ENCODE measurements around the gene AEBP2. TPM values are rescaled to one million over a fixed set of nuclear protein-coding genes. Genes with fewer than 3 reads are reported as not detected.
"Not testable (repeated sequence)": the region's sequence is repeated elsewhere in the genome, so short reads cannot be mapped to it uniquely, and the experiment has no call there.

AEBP2 gene
- total RNA-seq, 1 donor from 2014 or later = 64.9 TPM

DNA sequence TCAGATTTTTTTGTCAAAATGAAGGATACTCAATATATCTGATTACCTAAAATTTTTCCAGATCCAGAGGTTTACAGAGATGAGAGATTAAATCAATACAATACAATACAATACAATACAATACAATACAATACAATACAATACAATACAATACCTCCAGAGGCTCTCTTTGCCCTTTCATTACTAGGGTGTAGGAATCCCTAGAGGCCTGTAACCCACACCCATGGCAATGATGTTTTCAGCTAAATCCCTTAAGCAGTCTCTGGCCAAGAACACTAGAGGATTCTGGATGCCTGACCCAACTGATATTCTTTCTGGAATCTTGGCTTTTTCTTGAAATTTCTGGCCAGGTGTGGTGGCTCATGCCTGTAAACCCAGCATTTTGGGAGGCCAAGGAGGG, 23.7 kb upstream of the AEBP2 start:
- H3K4me3 Mint-ChIP-seq (ENCODE audit: low read depth) = no peak overlapping the region
- peaks cover 10% of the 10 kb centered on the region for H3K9me3 Mint-ChIP-seq (ENCODE audit: low read depth)
- peaks cover 11% of the 10 kb centered on the region for H3K27me3 Mint-ChIP-seq
- peaks cover 3% of the 10 kb centered on the region for H3K36me3 Mint-ChIP-seq (ENCODE audit: insufficient read depth)
- peaks cover 7% of the 10 kb centered on the region for H3K4me1 Mint-ChIP-seq (ENCODE audit: low read depth)
- no peak for TF ChIP-seq CTCF (IDR thresholded peaks at IDR 0.05; ENCODE audit: unreplicated experiment)
- no peak for DNase-seq (ENCODE audit: low spot score, unreplicated experiment)
- H3K27ac Mint-ChIP-seq = no peak overlapping the region

GRCh38 chr12:19419086-19419485, 20.2 kb upstream of the AEBP2 start:
- Mint-ChIP-seq H3K27ac (no peak overlapping the region), H3K4me3 (ENCODE audit: low read depth) (no peak overlapping the region), H3K27me3 (no peaks in the 10 kb centered on the region), H3K4me1 (ENCODE audit: low read depth) (no peaks in the 10 kb centered on the region), H3K36me3 (ENCODE audit: insufficient read depth) (peaks cover 3% of the 10 kb centered on the region), H3K9me3 (ENCODE audit: low read depth) (peaks cover 12% of the 10 kb centered on the region)
- no peak for TF ChIP-seq CTCF (IDR thresholded peaks at IDR 0.05; ENCODE audit: unreplicated experiment)
- DNase-seq (ENCODE audit: low spot score, unreplicated experiment) = no peak

- H3K9me3 Mint-ChIP-seq (ENCODE audit: low read depth) = peaks cover 13% of the 10 kb centered on the region
- DNase-seq (ENCODE audit: low spot score, unreplicated experiment) = no peak
- no peaks in the 10 kb centered on the region for H3K4me1 Mint-ChIP-seq (ENCODE audit: low read depth)
- TF ChIP-seq CTCF (IDR thresholded peaks at IDR 0.05; ENCODE audit: unreplicated experiment) = no peak
- no peak overlapping the region for H3K4me3 Mint-ChIP-seq (ENCODE audit: low read depth)
- peaks cover 3% of the 10 kb centered on the region for H3K36me3 Mint-ChIP-seq (ENCODE audit: insufficient read depth)
- no peak overlapping the region for H3K27ac Mint-ChIP-seq
- H3K27me3 Mint-ChIP-seq = no peaks in the 10 kb centered on the region
Observed at GRCh38 chr12:19421503-19422282, 17.6 kb upstream of the AEBP2 start.

GRCh38 chr12:19423166-19423930, 15.9 kb upstream of the AEBP2 start:
- Mint-ChIP-seq H3K4me1 (ENCODE audit: low read depth) (no peaks in the 10 kb centered on the region), H3K4me3 (ENCODE audit: low read depth) (no peak overlapping the region), H3K27me3 (no peaks in the 10 kb centered on the region), H3K36me3 (ENCODE audit: insufficient read depth) (peaks cover 4% of the 10 kb centered on the region), H3K9me3 (ENCODE audit: low read depth) (peaks cover 13% of the 10 kb centered on the region), H3K27ac (no peak overlapping the region)
- no peak for TF ChIP-seq CTCF (IDR thresholded peaks at IDR 0.05; ENCODE audit: unreplicated experiment)
- DNase-seq (ENCODE audit: low spot score, unreplicated experiment) = no peak

GRCh38 chr12:19428246-19428645, 11.0 kb upstream of the AEBP2 start:
- Mint-ChIP-seq H3K4me3 (ENCODE audit: low read depth) (no peak overlapping the region), H3K4me1 (ENCODE audit: low read depth) (peaks cover 6% of the 10 kb centered on the region), H3K27ac (peak overlapping the region; percentile 34), H3K27me3 (no peaks in the 10 kb centered on the region), H3K36me3 (ENCODE audit: insufficient read depth) (peaks cover 7% of the 10 kb centered on the region), H3K9me3 (ENCODE audit: low read depth) (peaks cover 15% of the 10 kb centered on the region)
- TF ChIP-seq CTCF (IDR thresholded peaks at IDR 0.05; ENCODE audit: unreplicated experiment) = no peak
- DNase-seq (ENCODE audit: low spot score, unreplicated experiment) = no peak

DNA sequence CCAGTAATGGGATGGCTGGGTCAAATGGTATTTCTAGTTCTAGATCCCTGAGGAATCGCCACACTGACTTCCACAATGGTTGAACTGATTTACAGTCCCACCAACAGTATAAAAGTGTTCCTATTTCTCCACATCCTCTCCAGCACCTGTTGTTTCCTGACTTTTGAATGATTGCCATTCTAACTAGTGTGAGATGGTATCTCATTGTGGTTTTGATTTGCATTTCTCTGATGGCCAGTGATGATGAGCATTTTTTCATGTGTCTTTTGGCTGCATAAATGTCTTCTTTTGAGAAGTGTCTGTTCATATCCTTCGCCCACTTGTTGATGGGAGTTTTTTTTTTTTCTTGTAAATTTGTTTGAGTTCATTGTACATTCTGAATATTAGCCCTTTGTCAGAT, 9.8 kb upstream of the AEBP2 start:
- H3K4me1 Mint-ChIP-seq (ENCODE audit: low read depth); H3K36me3 Mint-ChIP-seq (ENCODE audit: insufficient read depth); H3K27ac Mint-ChIP-seq; H3K4me3 Mint-ChIP-seq (ENCODE audit: low read depth); H3K27me3 Mint-ChIP-seq; DNase-seq (ENCODE audit: low spot score, unreplicated experiment): not testable (repeated sequence)
- peaks cover 12% of the 10 kb centered on the region for H3K9me3 Mint-ChIP-seq (ENCODE audit: low read depth)
